HG03469 (cell line): ENCODE data around the gene ZNF142.

Experiments
- ATAC-seq: cut with Tn5 transposase; IDR thresholded peaks from one replicate; pipeline ENCODE4 v1.9.1; 2021; ENCODE audit warnings: mild to moderate bottlenecking, moderate library complexity, moderate number of reproducible peaks; ENCODE audit not compliant: unreplicated experiment

Gene ZNF142

GRCh38 chr2:218605432-218605831 lies 54.0 kb downstream of the ZNF142 start:
- no peak for ATAC-seq
